GM19467 (cell line): ENCODE measurements around the gene TGFBRAP1.
"Not testable (repeated sequence)": the region's sequence is repeated elsewhere in the genome, so short reads cannot be mapped to it uniquely, and the experiment has no call there.

ENCODE experiments used
- ATAC-seq: cut with Tn5 transposase; IDR thresholded peaks from one replicate; pipeline ENCODE4 v1.9.1; 2021; ENCODE audit warnings: mild to moderate bottlenecking, moderate library complexity; ENCODE audit not compliant: unreplicated experiment

Gene TGFBRAP1

GRCh38 chr2:105361102-105361889 lies 31.8 kb upstream of the TGFBRAP1 start:
- no peak for ATAC-seq

- no peak for ATAC-seq
Measured at GRCh38 chr2:105358593-105358992, 29.1 kb upstream of the TGFBRAP1 start.

- ATAC-seq, result no peak
Measured at GRCh38 chr2:105357122-105357521, 27.6 kb upstream of the TGFBRAP1 start.

GRCh38 chr2:105344704-105345345 lies 15.3 kb upstream of the TGFBRAP1 start:
- ATAC-seq, result no peak

GRCh38 chr2:105339414-105339813 lies 9.9 kb upstream of the TGFBRAP1 start:
- ATAC-seq, result no peak

GRCh38 chr2:105338020-105338385 lies 8.5 kb upstream of the TGFBRAP1 start:
- ATAC-seq, result peak; percentile 15

GRCh38 chr2:105337122-105338019 lies 7.8 kb upstream of the TGFBRAP1 start, which contains the start of gene C2orf49:
Gene C2orf49 (plus strand): TSS chr2:105337540. CDS start chr2:105337588, 48 bp downstream.
- peak; percentile 85 for ATAC-seq

- ATAC-seq, result no peak
Measured at GRCh38 chr2:105336786-105337121, 7.2 kb upstream of the TGFBRAP1 start.

- no peak for ATAC-seq
Measured at GRCh38 chr2:105335469-105335868, 5.9 kb upstream of the TGFBRAP1 start.

GRCh38 chr2:105334211-105334610 lies 4.7 kb upstream of the TGFBRAP1 start:
- ATAC-seq, result no peak

GRCh38 chr2:105330681-105331375 lies 1.3 kb upstream of the TGFBRAP1 start:
- ATAC-seq, result no peak

- no peak for ATAC-seq
Measured at GRCh38 chr2:105329197-105329554, 359 bp downstream of the TGFBRAP1 start.

- no peak for ATAC-seq
Measured at GRCh38 chr2:105328281-105329196, 996 bp downstream of the TGFBRAP1 start.

GRCh38 chr2:105327690-105328089 lies 1.8 kb downstream of the TGFBRAP1 start:
- ATAC-seq, result no peak

- ATAC-seq, result not testable (repeated sequence)
Measured at GRCh38 chr2:105327271-105327670, 2.3 kb downstream of the TGFBRAP1 start.

GRCh38 chr2:105325389-105325963 lies 4.1 kb downstream of the TGFBRAP1 start:
- ATAC-seq, result no peak

GRCh38 chr2:105324732-105325131 lies 4.8 kb downstream of the TGFBRAP1 start:
- ATAC-seq, result no peak

- no peak for ATAC-seq
Measured at GRCh38 chr2:105324101-105324500, 5.4 kb downstream of the TGFBRAP1 start.

- ATAC-seq, result no peak
Measured at GRCh38 chr2:105323111-105323510, 6.4 kb downstream of the TGFBRAP1 start.
